ENCODE measurements around the gene PREPL. TPM values are rescaled to one million over a fixed set of nuclear protein-coding genes. Genes with fewer than 3 reads are reported as not detected.

Gene PREPL
- total and polyA plus RNA-seq, 10 of the 15 experiments (the other 5 are each of a cell fraction or from before 2014, with no cell fraction given): 9.2 to 43.0 (median 20.4) TPM

DNA sequence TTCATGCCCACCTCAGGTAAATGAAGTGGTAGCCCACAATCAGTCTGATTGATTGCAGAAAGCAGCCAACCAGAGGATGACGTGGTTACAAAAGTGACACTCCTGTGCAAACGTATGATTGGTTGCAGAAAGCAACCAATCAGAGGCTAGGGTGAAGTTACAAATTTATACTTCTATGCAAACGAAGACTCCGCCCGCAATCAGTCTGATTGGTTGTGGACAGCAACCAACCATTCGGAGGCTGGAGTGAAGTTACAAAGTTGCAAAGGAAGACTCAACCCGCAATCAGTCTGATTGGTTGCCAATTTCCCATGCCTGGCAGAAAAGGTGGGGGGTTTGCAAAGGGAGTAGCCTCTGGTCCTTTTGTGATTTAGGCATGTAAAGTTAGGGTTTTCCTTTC lies 90.0 kb downstream of the PREPL start:
- ChIA-PET SMC1A (ENCODE audit: uncharacterized antibody, unreplicated experiment) (no interaction called here), CTCF (no interaction called here), POLR2A (no interaction called here), RAD21 (ENCODE audit: unreplicated experiment) (no interaction called here)
- FAIRE-seq: no peak
- Histone ChIP-seq H2AFZ (ENCODE audit: control insufficient read depth, low read depth, low read length) (no peak overlapping the region), H3K27ac (ENCODE audit: control insufficient read depth, insufficient read depth) (no peak overlapping the region), H3K9ac (ENCODE audit: control insufficient read depth, insufficient read depth, low read length) (no peak overlapping the region), H3K4me1 (ENCODE audit: control insufficient read depth, insufficient read depth, low read length) (no peaks in the 10 kb centered on the region), H3K4me3 (no peak overlapping the region), H3K9me3 (replicated peaks; ENCODE audit: control insufficient read depth, insufficient read depth, low read length) (no peaks in the 10 kb centered on the region), H3K79me2 (ENCODE audit: control insufficient read depth, insufficient read depth, low read length) (no peaks in the 10 kb centered on the region), H4K20me1 (ENCODE audit: control insufficient read depth, insufficient read depth) (no peaks in the 10 kb centered on the region), H3K36me3 (ENCODE audit: control insufficient read depth in 2 of 2, insufficient read depth in 2 of 2, low read length in 1 of 2) (no peaks in the 10 kb centered on the region), H3K4me2 (ENCODE audit: control insufficient read depth, insufficient read depth) (no peak overlapping the region), H3K27me3 (replicated peaks in 1 of 2; ENCODE audit: control insufficient read depth in 2 of 2, insufficient read depth in 2 of 2, low read length in 1 of 2) (no peaks in the 10 kb centered on the region)
- DNase-seq (ENCODE audit: low read depth, low spot score): no peak
- no TSS peak for BruUV-seq (replicated peaks)
- no peak for TF ChIP-seq NFIC (IDR thresholded peaks at IDR 0.05; ENCODE audit: low read depth, low read length)
- no peak for TF ChIP-seq ZBED1 (IDR thresholded peaks at IDR 0.05; ENCODE audit: borderline replicate concordance)
- no peak for TF ChIP-seq ZNF384 (IDR thresholded peaks at IDR 0.05; ENCODE audit: borderline replicate concordance, low read depth, low read length)
- TF ChIP-seq, protein P1, sequence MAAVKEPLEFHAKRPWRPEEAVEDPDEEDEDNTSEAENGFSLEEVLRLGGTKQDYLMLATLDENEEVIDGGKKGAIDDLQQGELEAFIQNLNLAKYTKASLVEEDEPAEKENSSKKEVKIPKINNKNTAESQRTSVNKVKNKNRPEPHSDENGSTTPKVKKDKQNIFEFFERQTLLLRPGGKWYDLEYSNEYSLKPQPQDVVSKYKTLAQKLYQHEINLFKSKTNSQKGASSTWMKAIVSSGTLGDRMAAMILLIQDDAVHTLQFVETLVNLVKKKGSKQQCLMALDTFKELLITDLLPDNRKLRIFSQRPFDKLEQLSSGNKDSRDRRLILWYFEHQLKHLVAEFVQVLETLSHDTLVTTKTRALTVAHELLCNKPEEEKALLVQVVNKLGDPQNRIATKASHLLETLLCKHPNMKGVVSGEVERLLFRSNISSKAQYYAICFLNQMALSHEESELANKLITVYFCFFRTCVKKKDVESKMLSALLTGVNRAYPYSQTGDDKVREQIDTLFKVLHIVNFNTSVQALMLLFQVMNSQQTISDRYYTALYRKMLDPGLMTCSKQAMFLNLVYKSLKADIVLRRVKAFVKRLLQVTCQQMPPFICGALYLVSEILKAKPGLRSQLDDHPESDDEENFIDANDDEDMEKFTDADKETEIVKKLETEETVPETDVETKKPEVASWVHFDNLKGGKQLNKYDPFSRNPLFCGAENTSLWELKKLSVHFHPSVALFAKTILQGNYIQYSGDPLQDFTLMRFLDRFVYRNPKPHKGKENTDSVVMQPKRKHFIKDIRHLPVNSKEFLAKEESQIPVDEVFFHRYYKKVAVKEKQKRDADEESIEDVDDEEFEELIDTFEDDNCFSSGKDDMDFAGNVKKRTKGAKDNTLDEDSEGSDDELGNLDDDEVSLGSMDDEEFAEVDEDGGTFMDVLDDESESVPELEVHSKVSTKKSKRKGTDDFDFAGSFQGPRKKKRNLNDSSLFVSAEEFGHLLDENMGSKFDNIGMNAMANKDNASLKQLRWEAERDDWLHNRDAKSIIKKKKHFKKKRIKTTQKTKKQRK (IDR thresholded peaks at IDR 0.05; ENCODE audit: low read depth, low read length): no peak
- TF ChIP-seq, protein P2, sequence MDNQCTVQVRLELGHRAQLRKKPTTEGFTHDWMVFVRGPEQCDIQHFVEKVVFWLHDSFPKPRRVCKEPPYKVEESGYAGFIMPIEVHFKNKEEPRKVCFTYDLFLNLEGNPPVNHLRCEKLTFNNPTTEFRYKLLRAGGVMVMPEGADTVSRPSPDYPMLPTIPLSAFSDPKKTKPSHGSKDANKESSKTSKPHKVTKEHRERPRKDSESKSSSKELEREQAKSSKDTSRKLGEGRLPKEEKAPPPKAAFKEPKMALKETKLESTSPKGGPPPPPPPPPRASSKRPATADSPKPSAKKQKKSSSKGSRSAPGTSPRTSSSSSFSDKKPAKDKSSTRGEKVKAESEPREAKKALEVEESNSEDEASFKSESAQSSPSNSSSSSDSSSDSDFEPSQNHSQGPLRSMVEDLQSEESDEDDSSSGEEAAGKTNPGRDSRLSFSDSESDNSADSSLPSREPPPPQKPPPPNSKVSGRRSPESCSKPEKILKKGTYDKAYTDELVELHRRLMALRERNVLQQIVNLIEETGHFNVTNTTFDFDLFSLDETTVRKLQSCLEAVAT (IDR thresholded peaks at IDR 0.05): no peak
- no peak for TF ChIP-seq ESRRA (IDR thresholded peaks at IDR 0.05; ENCODE audit: low read length)
- no peak for TF ChIP-seq SIX5 (IDR thresholded peaks at IDR 0.05; ENCODE audit: low read depth, low read length, severe bottlenecking)
- TF ChIP-seq, protein P3, sequence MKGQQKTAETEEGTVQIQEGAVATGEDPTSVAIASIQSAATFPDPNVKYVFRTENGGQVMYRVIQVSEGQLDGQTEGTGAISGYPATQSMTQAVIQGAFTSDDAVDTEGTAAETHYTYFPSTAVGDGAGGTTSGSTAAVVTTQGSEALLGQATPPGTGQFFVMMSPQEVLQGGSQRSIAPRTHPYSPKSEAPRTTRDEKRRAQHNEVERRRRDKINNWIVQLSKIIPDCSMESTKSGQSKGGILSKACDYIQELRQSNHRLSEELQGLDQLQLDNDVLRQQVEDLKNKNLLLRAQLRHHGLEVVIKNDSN (IDR thresholded peaks at IDR 0.05; ENCODE audit: borderline replicate concordance, extremely low read length, insufficient read depth, low read depth, low read length): no peak
- TF ChIP-seq ZNF24 (IDR thresholded peaks at IDR 0.05): no peak
- TF ChIP-seq, protein P4, sequence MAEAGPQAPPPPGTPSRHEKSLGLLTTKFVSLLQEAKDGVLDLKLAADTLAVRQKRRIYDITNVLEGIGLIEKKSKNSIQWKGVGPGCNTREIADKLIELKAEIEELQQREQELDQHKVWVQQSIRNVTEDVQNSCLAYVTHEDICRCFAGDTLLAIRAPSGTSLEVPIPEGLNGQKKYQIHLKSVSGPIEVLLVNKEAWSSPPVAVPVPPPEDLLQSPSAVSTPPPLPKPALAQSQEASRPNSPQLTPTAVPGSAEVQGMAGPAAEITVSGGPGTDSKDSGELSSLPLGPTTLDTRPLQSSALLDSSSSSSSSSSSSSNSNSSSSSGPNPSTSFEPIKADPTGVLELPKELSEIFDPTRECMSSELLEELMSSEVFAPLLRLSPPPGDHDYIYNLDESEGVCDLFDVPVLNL (IDR thresholded peaks at IDR 0.05; ENCODE audit: low read depth, low read length): no peak
- no peak for TF ChIP-seq FOXM1 (IDR thresholded peaks at IDR 0.05; ENCODE audit: low read depth, low read length)
- no peak for TF ChIP-seq MTA2 (IDR thresholded peaks at IDR 0.05; ENCODE audit: low read depth)
- TF ChIP-seq, protein P5, sequence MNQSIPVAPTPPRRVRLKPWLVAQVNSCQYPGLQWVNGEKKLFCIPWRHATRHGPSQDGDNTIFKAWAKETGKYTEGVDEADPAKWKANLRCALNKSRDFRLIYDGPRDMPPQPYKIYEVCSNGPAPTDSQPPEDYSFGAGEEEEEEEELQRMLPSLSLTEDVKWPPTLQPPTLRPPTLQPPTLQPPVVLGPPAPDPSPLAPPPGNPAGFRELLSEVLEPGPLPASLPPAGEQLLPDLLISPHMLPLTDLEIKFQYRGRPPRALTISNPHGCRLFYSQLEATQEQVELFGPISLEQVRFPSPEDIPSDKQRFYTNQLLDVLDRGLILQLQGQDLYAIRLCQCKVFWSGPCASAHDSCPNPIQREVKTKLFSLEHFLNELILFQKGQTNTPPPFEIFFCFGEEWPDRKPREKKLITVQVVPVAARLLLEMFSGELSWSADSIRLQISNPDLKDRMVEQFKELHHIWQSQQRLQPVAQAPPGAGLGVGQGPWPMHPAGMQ (IDR thresholded peaks at IDR 0.05; ENCODE audit: borderline replicate concordance): no peak
- ATAC-seq: no peak
- 58% methylated on average over 7 of the region's 7 CpGs for WGBS (ENCODE audit: insufficient coverage, insufficient replicate concordance, low lambda C conversion rate, missing lambda C conversion rate)
- intact Hi-C loops (cut with micrococcal nuclease; ENCODE audit: unreplicated experiment): no loop called here
- in situ Hi-C loops (cut with MboI): no loop called here
